Left forelimb (tissue), 1 donor: Measurements from ENCODE around the gene TMEM254.
"Not testable (repeated sequence)": the region's sequence is repeated elsewhere in the genome, so short reads cannot be mapped to it uniquely, and the experiment has no call there.

Experiments
- DNase-seq: peaks from one replicate; pipeline ENCODE4 v3.0.0-alpha.2; 2018; ENCODE audit warnings: low spot score

Gene TMEM254

GRCh38 chr10:80077869-80078447 lies 507 bp upstream of the TMEM254 start:
- no peak for DNase-seq

- no peak for DNase-seq
These were observed 851 bp downstream of the TMEM254 start for GRCh38 chr10:80079312-80079719.

GRCh38 chr10:80081026-80081425 lies 2.6 kb downstream of the TMEM254 start:
- no peak for DNase-seq

GRCh38 chr10:80081801-80082750 lies 3.6 kb downstream of the TMEM254 start:
- no peak for DNase-seq

GRCh38 chr10:80090121-80090520 lies 11.7 kb downstream of the TMEM254 start:
- DNase-seq, result no peak

GRCh38 chr10:80094231-80094630 lies 15.8 kb downstream of the TMEM254 start:
- no peak for DNase-seq

- not testable (repeated sequence) for DNase-seq
These were observed 19.8 kb downstream of the TMEM254 start for GRCh38 chr10:80098272-80098671.

GRCh38 chr10:80099295-80099694 lies 20.8 kb downstream of the TMEM254 start:
- DNase-seq, result not testable (repeated sequence)

GRCh38 chr10:80100116-80100515 lies 21.7 kb downstream of the TMEM254 start:
- no peak for DNase-seq

GRCh38 chr10:80100861-80101695 lies 22.6 kb downstream of the TMEM254 start:
- DNase-seq, result no peak

- peak; percentile 74 for DNase-seq
These were observed 25.8 kb downstream of the TMEM254 start for GRCh38 chr10:80104066-80104926.

- no peak for DNase-seq
These were observed 30.2 kb downstream of the TMEM254 start for GRCh38 chr10:80108576-80109239.

GRCh38 chr10:80110986-80111385 lies 32.5 kb downstream of the TMEM254 start:
- DNase-seq, result no peak

- no peak for DNase-seq
These were observed 40.2 kb downstream of the TMEM254 start for GRCh38 chr10:80118669-80119068.

- no peak for DNase-seq
These were observed 43.7 kb downstream of the TMEM254 start for GRCh38 chr10:80122110-80122710.

- DNase-seq, result no peak
These were observed 44.3 kb downstream of the TMEM254 start for GRCh38 chr10:80122746-80123145.

GRCh38 chr10:80126876-80127275 lies 48.4 kb downstream of the TMEM254 start:
- DNase-seq, result no peak

- DNase-seq, result no peak
These were observed 53.0 kb downstream of the TMEM254 start for GRCh38 chr10:80131499-80131901.

- peak; percentile 80 for DNase-seq
These were observed 54.1 kb downstream of the TMEM254 start, which contains the start of gene PLAC9 for GRCh38 chr10:80132299-80133139. PLAC9 (plus strand) TSS chr10:80132730; CDS start chr10:80132763, 33 bp downstream.
